ENCODE data around the gene FKBP5.

FKBP5 gene

DNA sequence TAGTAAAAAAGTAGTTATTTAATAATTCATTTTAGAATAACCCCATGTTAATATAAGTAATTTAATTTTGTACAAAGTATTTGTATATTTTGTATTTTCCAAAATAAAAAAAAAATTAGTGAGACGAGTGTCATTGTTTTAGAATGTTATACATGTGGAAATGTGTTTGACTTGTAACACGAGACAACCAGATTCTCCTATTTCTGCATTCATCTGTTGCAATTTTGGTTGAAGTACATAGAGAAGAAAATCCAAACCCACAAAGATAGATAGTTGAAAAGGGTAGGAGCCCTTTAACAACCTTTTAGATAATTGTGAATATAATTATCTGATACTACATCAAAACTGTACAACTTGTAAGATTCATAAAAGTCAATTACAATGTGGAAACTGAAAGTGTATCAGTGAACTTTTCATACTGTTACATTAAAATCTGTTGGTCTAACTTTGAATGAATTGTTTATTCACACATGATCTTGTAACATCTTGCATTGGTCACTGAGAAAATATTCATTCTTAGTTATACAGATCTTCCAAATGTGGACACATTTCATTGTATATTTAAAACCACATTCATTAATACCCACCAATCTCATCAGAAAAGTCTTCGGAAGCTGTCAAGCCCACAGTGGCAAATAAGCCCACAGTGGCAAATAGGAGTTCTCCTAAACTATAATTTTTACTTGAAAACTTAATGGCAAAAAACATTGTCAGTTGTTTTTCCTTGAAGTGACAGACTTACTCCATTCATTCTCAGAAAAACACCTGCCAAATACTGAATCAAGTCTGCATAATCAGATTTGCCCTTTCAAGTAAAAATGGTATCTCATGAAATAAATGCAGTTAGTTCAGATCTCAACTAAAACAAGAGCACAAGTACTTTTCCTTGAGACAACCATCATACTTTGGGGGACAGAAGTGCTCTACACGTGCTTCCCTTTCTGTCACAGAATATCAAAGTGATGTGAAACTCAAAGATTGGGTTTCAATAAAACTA is 52.8 kb downstream of the FKBP5 start:
- no peak for DNase-seq (ENCODE audit: low read depth)
- no peak overlapping the region for H3K4me3 ChIP-seq (ENCODE audit: control insufficient read depth, low read depth, low read length)
- TF ChIP-seq, protein P1, sequence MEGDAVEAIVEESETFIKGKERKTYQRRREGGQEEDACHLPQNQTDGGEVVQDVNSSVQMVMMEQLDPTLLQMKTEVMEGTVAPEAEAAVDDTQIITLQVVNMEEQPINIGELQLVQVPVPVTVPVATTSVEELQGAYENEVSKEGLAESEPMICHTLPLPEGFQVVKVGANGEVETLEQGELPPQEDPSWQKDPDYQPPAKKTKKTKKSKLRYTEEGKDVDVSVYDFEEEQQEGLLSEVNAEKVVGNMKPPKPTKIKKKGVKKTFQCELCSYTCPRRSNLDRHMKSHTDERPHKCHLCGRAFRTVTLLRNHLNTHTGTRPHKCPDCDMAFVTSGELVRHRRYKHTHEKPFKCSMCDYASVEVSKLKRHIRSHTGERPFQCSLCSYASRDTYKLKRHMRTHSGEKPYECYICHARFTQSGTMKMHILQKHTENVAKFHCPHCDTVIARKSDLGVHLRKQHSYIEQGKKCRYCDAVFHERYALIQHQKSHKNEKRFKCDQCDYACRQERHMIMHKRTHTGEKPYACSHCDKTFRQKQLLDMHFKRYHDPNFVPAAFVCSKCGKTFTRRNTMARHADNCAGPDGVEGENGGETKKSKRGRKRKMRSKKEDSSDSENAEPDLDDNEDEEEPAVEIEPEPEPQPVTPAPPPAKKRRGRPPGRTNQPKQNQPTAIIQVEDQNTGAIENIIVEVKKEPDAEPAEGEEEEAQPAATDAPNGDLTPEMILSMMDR (conservative IDR thresholded peaks at IDR 0.05; ENCODE audit: control insufficient read depth, insufficient read depth, low read depth, low read length), result no peak

DNA sequence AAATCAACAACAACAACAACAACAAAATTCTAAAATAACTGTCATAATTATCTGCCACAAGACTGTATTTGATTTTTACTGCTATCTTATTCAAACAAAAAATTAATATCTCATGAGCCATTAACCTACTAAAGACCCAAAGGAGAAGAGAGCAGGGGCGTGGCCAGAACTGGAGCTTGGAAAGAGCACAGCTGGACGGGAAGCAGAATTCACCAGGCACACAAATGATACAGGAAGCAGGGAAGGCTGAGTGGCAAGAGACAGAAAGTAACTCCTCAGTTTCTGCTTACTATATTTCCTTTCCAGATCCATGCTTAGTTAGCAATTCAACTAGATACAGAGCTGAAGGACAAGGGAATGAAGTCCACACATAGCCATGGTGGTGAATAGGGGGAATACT is 54.4 kb downstream of the FKBP5 start:
- H3K4me3 ChIP-seq (ENCODE audit: control insufficient read depth, low read depth, low read length), result no peak overlapping the region
- TF ChIP-seq, protein P1 (conservative IDR thresholded peaks at IDR 0.05; ENCODE audit: control insufficient read depth, insufficient read depth, low read depth, low read length), result no peak
- DNase-seq (ENCODE audit: low read depth), result peak; percentile 22

DNA sequence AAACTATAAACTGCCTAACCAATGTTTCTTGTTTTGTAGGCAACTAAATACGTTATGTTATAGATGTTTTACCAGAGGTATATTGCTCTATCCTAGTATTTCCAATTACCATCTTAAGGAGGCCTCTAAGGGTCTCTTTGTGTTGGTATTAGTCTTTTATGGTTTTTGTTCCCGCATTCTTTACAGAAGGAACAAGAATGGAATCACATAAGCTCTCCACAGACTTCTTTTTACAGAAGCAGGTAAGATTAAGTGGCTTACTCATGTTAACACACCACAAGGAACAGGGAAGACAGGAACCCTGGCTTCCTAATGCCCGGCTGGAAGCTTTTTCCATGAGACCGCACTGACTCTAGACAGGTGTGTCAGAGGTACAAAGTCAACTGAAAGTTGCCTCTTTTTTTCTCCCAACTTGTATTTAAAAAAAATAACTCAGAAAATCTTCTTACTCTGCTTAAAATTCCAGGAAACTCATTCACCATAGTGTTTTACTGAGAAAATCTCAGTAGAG is 55.1 kb downstream of the FKBP5 start:
- DNase-seq (ENCODE audit: low read depth), result no peak
- no peak overlapping the region for H3K4me3 ChIP-seq (ENCODE audit: control insufficient read depth, low read depth, low read length)
- TF ChIP-seq, protein P1 (conservative IDR thresholded peaks at IDR 0.05; ENCODE audit: control insufficient read depth, insufficient read depth, low read depth, low read length), result no peak

DNA sequence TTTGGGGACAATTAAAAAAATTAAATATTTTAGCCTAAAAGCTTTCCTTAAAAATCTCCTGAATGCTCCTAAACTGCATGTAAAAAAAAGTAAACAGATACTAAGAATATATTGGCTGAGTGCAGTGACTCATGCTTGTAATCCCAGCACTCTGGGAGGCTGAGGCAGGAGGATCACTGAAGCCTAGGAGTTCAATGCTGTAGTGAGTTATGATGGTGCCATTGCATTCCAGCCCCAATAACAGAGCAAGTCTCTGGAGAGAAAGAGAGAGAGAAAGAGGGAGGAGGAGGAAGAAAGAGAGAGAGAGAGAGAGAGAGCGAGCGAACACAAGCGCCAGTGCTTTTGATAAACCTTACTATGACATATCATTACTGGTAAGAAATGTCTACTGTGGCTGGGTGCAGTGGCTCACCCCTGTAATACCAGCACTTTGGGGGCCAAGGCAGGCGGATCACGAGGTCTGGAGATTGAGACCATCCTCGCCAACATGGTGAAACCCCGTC is 58.8 kb downstream of the FKBP5 start:
- TF ChIP-seq, protein P1 (conservative IDR thresholded peaks at IDR 0.05; ENCODE audit: control insufficient read depth, insufficient read depth, low read depth, low read length), result no peak
- DNase-seq (ENCODE audit: low read depth), result peak; percentile 67
- H3K4me3 ChIP-seq (ENCODE audit: control insufficient read depth, low read depth, low read length), result no peak overlapping the region

DNA sequence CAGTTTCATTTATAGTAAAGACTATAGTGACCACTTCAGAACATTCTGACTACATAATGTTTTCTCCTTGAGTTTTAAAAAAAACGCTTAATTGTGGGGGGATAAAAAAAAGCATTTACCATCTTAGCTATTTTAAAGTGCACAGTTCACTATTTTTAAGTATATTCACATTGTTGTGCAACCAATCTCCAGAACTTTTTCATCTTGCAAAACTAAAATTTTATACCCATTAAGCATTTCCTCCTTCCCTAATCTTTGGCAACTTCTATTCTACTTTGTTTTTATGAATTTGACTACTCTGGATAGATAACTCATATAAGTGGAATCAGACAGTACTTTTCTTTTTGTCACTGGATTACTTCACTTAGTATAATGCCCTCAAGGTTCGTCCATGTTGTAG is 62.3 kb downstream of the FKBP5 start:
- no peak for DNase-seq (ENCODE audit: low read depth)
- H3K4me3 ChIP-seq (ENCODE audit: control insufficient read depth, low read depth, low read length), result no peak overlapping the region
- TF ChIP-seq, protein P1 (conservative IDR thresholded peaks at IDR 0.05; ENCODE audit: control insufficient read depth, insufficient read depth, low read depth, low read length), result no peak

DNA sequence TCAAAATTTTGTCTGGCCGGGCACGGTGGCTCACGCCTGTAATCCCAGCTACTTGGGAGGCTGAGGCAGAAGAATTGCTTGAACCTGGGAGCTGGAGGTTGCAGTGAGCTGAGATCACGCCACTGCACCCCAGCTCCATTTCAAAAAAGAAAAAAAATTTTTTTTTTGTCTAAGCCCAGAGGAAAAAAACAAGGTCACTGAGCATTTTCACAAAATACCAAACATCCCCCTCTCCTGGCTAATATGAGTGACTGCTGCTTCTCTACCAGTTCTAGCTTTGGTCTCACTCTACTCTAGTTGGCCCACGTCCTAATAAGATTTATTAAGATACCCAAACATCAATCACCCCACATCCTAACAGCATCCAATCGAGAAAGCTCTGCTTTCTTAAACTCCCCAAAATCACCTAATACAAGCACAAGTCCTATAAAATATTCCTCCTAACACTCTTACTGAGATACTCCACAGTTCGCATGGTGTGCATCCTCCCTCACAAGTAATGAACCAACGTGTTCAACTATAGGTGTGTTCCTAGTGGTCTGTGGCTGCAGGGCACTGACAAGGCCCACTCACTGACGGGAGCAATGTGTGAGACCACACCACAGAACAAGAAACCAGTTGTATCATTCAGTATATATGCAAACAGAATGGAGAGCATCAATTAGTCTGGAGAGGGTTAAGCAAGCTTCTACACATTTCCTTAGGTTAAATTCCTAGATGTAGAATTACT is 64.2 kb downstream of the FKBP5 start:
- TF ChIP-seq, protein P1 (conservative IDR thresholded peaks at IDR 0.05; ENCODE audit: control insufficient read depth, insufficient read depth, low read depth, low read length), result peak; percentile 28
- peak; percentile 48 for DNase-seq (ENCODE audit: low read depth)
- H3K4me3 ChIP-seq (ENCODE audit: control insufficient read depth, low read depth, low read length), result no peak overlapping the region
